Effector memory CD8-positive, alpha-beta T cell (primary cell): ENCODE results near the gene ERFE.

Experiments
- ATAC-seq: fragments of 150-1000 bp; cut with Tn5 transposase; replicated peaks from 2 replicates; pipeline ENCODE4 v1.10.0; 2021; ENCODE audit warnings: mild to moderate bottlenecking, moderate library complexity
- DNase-seq, 3 experiments: peaks; one replicate each; pipeline ENCODE4 v3.0.0; 2021
- H3K27ac Mint-ChIP-seq, 2 donors: one replicate each; pipeline ENCODE4 v1.8.0; 2022; ENCODE audit warnings: mild to moderate bottlenecking in 2 of 2, mixed read lengths in 2 of 2, moderate library complexity in 2 of 2
- H3K27me3 Mint-ChIP-seq, 2 donors: one replicate each; pipeline ENCODE4 v1.8.0; 2022; ENCODE audit warnings: mixed read lengths in 2 of 2
- H3K36me3 Mint-ChIP-seq: one replicate; pipeline ENCODE4 v1.8.0; 2022; ENCODE audit warnings: mild to moderate bottlenecking, moderate library complexity, mixed read lengths; ENCODE audit not compliant: insufficient read depth
- H3K4me1 Mint-ChIP-seq, 2 donors: one replicate each; pipeline ENCODE4 v1.8.0; 2022; ENCODE audit warnings: low read depth in 2 of 2, mixed read lengths in 2 of 2
- H3K4me3 Mint-ChIP-seq, 2 donors: one replicate each; pipeline ENCODE4 v1.8.0; 2022; ENCODE audit warnings: mild to moderate bottlenecking in 2 of 2, mixed read lengths in 2 of 2, moderate library complexity in 2 of 2
- H3K9me3 Mint-ChIP-seq, 2 donors: one replicate each; pipeline ENCODE4 v1.8.0; 2022; ENCODE audit warnings: mixed read lengths in 2 of 2

ERFE gene

DNA sequence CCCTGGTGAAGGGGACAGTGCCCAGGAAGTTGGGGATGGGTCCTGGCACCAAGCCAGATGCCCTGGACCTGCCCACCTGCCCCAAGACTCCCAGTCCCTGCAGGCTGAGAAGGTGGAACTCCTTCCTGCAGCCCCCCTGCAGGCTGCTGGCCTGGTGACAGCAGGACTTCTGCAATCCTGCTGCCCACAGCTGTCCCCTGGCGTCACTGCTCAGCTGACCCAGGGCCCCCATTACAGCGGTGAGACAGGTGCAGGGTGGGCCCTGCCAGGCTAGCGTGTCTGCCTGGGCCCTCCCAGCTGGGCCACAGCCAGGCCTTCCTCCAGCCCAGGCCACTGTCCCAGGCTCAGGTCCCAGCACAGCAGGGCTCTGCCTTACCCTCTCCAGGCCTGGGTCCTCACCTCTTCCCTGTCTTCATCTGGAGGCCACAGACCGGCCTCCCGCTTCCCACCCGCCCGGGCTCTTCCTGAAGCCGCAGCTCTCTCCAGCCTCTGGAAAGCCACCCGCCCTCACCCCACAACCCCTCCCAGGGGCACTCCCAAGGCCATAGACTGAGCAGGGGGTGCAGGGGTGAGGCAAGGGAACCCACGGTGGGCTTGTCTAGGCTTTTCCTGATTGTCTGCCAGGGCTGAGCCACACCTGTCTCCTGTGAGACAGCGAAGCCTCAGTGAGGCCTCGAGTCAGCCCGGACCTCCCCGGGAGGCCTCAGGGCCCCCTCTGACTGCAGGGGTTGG, 8.8 kb upstream of the ERFE start:
- H3K4me1 Mint-ChIP-seq: no peaks in the 10 kb centered on the region
- H3K27me3 Mint-ChIP-seq: no peaks in the 10 kb centered on the region
- ATAC-seq (no peak), DNase-seq (no peak)
- no peaks in the 10 kb centered on the region for H3K36me3 Mint-ChIP-seq
- H3K4me3 Mint-ChIP-seq: no peak overlapping the region
- no peaks in the 10 kb centered on the region for H3K9me3 Mint-ChIP-seq
- no peak overlapping the region for H3K27ac Mint-ChIP-seq

DNA sequence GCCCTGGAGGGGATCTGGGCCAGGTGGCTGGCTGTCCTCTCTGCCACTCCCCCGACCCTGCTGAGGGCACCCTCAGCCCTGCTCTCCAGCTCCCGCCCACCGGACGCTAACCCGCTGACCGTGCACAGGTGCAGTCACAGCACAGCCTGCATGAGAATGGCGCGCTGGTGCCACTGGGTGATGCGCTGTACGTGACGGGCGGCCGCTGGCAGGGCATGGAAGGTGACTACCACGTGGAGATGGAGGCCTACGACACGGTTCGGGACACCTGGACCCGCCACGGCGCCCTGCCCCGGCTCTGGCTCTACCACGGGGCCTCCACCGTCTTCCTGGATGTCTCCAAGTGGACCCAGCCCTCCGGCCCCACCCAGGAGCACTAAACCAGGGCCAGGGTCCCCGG, 8.1 kb upstream of the ERFE start:
- H3K36me3 Mint-ChIP-seq: no peaks in the 10 kb centered on the region

DNA sequence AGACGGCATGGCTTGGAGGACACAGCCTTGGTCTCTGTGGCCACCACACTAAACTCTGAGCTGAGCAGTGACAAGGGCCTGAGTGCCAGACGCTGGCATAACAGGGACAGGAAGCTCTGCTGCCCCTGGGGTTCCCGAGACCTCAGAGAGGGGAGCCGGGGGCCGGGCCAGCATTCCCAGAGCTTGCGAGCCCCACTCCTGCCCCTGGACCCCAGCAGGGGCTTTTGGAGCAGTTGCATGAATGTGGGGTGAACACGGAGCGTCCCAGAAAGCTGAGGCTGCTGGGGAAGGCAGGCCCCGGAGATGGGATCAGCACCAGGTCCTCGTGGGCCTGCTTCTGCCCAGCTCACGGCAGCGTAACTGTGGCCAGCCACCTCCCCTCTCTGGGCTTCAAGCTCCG, 7.6 kb upstream of the ERFE start:
- no peaks in the 10 kb centered on the region for H3K4me1 Mint-ChIP-seq
- no peak overlapping the region for H3K4me3 Mint-ChIP-seq

More for the DNA sequence above, 8.1 kb upstream of the ERFE start:
- Mint-ChIP-seq H3K4me3 (no peak overlapping the region), H3K27ac (no peak overlapping the region), H3K27me3 (no peaks in the 10 kb centered on the region), H3K9me3 (no peaks in the 10 kb centered on the region), H3K4me1 (no peaks in the 10 kb centered on the region)
- ATAC-seq (no peak), DNase-seq (no peak)

GRCh38 chr2:238151628-238152235, 7.0 kb upstream of the ERFE start:
- ATAC-seq: no peak
- Mint-ChIP-seq H3K4me3 (no peak overlapping the region), H3K4me1 (no peaks in the 10 kb centered on the region), H3K9me3 (no peaks in the 10 kb centered on the region), H3K27me3 (no peaks in the 10 kb centered on the region), H3K36me3 (no peaks in the 10 kb centered on the region), H3K27ac (no peak overlapping the region)
- DNase-seq: no peak

More for the DNA sequence above, 7.6 kb upstream of the ERFE start:
- DNase-seq: no peak
- no peak for ATAC-seq
- Mint-ChIP-seq H3K36me3 (no peaks in the 10 kb centered on the region), H3K9me3 (no peaks in the 10 kb centered on the region), H3K27ac (no peak overlapping the region), H3K27me3 (no peaks in the 10 kb centered on the region)

GRCh38 chr2:238152771-238153688, 5.7 kb upstream of the ERFE start:
- Mint-ChIP-seq H3K9me3 (no peaks in the 10 kb centered on the region), H3K36me3 (no peaks in the 10 kb centered on the region), H3K27ac (no peak overlapping the region), H3K4me1 (no peaks in the 10 kb centered on the region), H3K4me3 (no peak overlapping the region), H3K27me3 (no peaks in the 10 kb centered on the region)
- no peak for DNase-seq
- ATAC-seq: no peak

DNA sequence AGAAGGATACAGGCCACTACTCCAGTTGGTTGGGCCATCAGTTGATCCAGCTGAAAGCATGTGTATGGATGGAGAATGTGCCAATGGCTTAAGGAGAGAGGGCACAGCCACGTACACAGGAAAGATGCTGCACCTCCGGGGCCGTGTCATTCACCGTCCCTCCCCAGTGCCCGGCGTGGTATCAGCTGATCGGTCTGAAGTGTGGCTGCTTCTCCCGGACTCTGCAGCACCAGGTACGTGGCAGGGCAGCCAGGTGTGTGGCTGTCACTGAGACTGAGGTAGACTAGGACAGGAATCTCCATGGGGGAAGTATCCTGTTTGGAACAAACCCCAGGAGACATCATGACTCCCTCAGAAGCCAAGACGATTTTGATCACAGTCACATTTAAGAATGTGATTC, 4.2 kb upstream of the ERFE start:
- Mint-ChIP-seq H3K27ac (peak overlapping the region in 1 of 2 donors; percentile 49), H3K27me3 (peaks cover 6% of the 10 kb centered on the region in 2 donors), H3K9me3 (no peaks in the 10 kb centered on the region), H3K36me3 (no peaks in the 10 kb centered on the region), H3K4me3 (no peak overlapping the region), H3K4me1 (peaks cover 4 to 5% of the 10 kb centered on the region in 2 donors)
- DNase-seq: no peak
- ATAC-seq: no peak

DNA sequence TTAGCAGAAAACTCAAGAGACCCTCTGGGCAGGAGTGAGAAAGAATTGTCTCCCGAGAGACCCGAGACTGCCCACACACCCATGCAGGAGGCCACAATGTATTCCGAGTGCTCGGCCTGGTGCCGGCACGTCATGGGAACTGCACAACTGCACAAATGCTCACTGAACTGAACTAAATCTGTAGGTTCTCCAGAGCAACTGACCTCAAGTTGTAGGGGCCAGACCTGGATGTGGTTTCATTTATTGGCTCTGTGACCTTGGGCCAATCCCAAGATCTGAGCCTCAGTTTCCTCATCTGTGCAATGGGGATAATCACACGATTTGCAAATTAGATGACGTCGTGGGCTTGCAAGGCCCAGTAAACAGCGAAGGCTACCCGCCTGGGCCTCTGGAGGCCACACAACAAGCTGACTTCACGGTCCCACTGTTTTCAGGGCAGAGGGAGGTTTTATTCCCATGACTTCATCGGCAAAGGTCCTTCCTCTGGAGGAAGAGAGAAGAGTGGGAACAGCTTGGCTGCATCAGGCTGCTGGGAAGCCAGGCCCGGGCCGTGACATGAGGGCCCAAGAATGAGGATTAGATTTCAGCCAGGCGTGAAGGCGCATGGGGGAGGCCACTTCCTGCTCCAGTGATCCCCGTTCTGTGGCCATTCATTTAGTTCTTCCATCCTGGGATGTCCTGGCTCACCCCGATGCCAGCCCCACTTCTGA, 3.6 kb upstream of the ERFE start:
- no peak for DNase-seq
- no peak for ATAC-seq
- Mint-ChIP-seq H3K4me1 (peaks cover 7% of the 10 kb centered on the region in 2 donors), H3K27me3 (peaks cover 11 to 12% of the 10 kb centered on the region in 2 donors), H3K27ac (peak overlapping the region in 1 of 2 donors; percentile 49), H3K9me3 (no peaks in the 10 kb centered on the region), H3K36me3 (peaks cover 2% of the 10 kb centered on the region), H3K4me3 (no peak overlapping the region)

DNA sequence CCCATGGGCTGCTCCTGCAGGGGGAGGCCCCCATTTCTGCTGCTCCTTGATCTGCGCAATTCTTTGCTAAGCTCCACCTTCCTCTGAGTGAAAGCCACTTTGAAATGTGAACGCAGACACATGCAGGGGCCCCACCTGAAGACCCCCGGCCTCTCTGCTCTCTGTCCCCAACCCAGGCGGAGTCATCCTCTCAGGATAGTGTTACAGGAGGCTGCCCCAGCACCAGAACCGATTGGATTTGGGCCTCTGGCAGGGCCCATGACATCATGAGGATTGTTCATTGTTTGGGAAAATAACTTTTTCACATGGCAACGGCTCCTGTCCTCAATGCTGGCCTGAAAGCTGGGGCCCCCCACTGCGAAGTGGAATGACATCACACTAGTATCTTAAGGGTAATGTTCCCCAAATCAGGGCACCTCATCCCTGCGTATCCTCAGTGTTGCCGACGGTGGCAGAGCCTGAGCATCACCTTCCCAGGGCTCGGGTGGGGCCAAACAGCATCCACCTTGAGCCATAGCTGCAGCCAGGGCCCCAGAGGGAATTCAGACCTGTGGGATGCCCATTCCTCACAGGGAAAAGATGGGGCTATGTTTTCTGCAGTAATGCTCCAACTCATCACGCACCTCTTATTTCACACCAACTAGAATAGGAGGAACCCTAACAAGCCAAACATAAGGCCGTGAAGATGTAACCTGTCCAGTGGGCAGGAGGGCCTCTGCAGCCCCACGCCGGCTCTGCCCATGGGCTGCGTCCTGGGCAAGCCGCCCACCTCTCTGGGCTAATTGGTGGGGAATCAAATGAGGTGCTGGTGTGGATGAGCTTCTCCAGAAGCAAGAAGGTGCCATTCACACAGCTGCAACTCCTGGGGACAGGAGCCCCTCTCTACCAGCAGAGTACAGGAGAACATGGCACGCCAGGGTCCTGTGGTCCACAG, 2.7 kb upstream of the ERFE start:
- no peak for ATAC-seq
- H3K9me3 Mint-ChIP-seq: no peaks in the 10 kb centered on the region
- no peak overlapping the region for H3K27ac Mint-ChIP-seq
- peaks cover 7 to 12% of the 10 kb centered on the region in 2 donors for H3K4me1 Mint-ChIP-seq
- peaks cover 17 to 20% of the 10 kb centered on the region in 2 donors for H3K27me3 Mint-ChIP-seq
- peaks cover 3% of the 10 kb centered on the region for H3K36me3 Mint-ChIP-seq
- H3K4me3 Mint-ChIP-seq: no peak overlapping the region
- DNase-seq: no peak

DNA sequence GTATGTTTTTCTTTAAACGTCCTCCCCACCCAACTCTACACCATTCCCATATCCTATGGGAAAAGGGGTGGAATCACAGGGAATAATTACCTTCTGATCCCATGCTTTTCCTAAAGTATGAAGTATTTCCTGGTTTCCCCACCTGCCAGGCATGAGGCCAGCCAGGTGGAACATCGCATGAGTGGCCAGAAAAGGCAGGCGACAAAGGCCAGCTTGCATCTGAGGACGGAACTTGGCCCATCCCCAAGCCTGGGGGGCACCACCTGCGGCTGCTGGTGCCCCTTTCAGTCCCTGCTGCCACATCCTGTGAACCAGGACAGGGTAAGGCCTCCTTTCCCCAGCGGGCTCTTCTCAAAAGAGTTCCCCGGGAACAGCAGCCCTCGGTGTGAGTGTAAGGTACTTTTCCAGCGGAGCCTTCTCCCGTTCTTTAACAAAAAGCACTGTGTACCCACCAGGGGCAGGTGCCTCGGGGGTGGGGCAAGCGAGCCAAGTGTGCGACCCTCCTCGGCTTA, 1.2 kb upstream of the ERFE start:
- DNase-seq: no peak
- no peaks in the 10 kb centered on the region for H3K9me3 Mint-ChIP-seq
- no peak overlapping the region for H3K27ac Mint-ChIP-seq
- H3K4me1 Mint-ChIP-seq: peaks cover 7 to 12% of the 10 kb centered on the region in 2 donors
- H3K27me3 Mint-ChIP-seq: peaks cover 17 to 29% of the 10 kb centered on the region in 2 donors
- peaks cover 3% of the 10 kb centered on the region for H3K36me3 Mint-ChIP-seq
- ATAC-seq: no peak
- H3K4me3 Mint-ChIP-seq: no peak overlapping the region

DNA sequence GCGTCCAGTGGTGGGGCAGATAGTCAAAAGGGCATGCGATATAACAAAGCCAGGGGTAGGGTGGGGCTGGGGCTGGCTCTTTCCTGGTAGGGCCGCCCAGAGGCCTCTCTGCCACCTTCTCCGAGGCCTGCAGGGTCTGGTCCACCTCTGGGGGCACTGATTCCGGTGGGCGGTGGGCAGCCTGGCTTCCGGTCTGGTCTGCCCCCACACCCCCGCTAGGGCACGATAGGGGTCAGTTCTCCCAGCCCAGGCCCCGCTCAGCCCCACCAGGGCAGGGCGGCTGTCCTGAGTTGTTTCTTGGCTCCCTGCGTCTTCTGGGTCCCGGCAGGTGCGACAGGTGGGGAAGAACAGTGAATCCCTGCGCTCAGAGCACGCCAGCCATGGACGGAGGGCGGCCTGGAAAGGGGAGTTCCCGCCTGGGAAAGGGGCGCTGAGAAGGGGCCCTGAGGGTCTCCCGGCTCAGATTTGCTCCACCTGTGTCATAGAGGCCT, 707 bp upstream of the ERFE start:
- H3K36me3 Mint-ChIP-seq: peaks cover 3% of the 10 kb centered on the region
- H3K4me1 Mint-ChIP-seq: peaks cover 7 to 12% of the 10 kb centered on the region in 2 donors
- ATAC-seq: no peak
- no peak for DNase-seq
- peaks cover 17 to 29% of the 10 kb centered on the region in 2 donors for H3K27me3 Mint-ChIP-seq
- H3K27ac Mint-ChIP-seq: no peak overlapping the region
- peak overlapping the region; percentile 43 to 65 for H3K4me3 Mint-ChIP-seq
- H3K9me3 Mint-ChIP-seq: no peaks in the 10 kb centered on the region

- H3K9me3 Mint-ChIP-seq: no peaks in the 10 kb centered on the region
- peaks cover 17 to 29% of the 10 kb centered on the region in 2 donors for H3K27me3 Mint-ChIP-seq
- ATAC-seq (peak; percentile 56), DNase-seq (no peak)
- H3K27ac Mint-ChIP-seq: no peak overlapping the region
- H3K4me1 Mint-ChIP-seq: peaks cover 7 to 12% of the 10 kb centered on the region in 2 donors
- peaks cover 3% of the 10 kb centered on the region for H3K36me3 Mint-ChIP-seq
- H3K4me3 Mint-ChIP-seq: peak overlapping the region; percentile 60 to 71
These were observed 335 bp downstream of the ERFE start for GRCh38 chr2:238159071-238159539.

DNA sequence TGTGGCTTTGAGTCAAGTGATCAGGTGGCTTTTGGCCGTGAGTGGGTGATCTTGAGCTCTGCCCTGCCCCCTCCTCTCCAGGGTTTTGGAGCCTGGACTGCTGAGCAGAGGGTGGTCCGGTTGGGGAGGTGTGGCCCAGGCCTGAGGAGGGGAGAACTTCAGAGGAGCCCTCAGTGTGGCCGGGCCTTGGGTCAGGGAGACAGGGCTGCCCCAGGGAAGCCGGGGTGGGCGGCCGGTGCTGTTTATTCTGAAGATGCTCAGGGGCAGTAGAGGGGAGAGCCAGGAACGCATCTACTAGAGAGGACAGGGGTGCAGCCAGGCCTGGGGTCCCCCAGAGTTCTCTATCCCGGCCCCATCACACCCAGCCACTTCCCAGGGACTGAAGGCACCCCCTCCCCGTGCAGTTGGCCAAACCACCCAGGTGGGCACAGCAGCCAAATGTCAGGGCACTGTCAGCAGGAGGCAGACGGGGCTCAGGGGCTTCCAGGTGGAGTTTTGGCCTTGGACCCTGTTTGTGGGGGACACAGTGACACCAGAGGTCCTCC, 963 bp downstream of the ERFE start:
- ATAC-seq (no peak), DNase-seq (no peak)
- H3K36me3 Mint-ChIP-seq: peaks cover 7% of the 10 kb centered on the region
- peaks cover 21 to 35% of the 10 kb centered on the region in 2 donors for H3K27me3 Mint-ChIP-seq
- peaks cover 7 to 15% of the 10 kb centered on the region in 2 donors for H3K4me1 Mint-ChIP-seq
- H3K9me3 Mint-ChIP-seq: no peaks in the 10 kb centered on the region
- peak overlapping the region; percentile 60 to 71 for H3K4me3 Mint-ChIP-seq
- peak overlapping the region in 1 of 2 donors; percentile 62 for H3K27ac Mint-ChIP-seq
